Glutamatergic neuron (in vitro differentiated cells): ENCODE measurements around the gene ZNF562. TPM values are rescaled to one million over a fixed set of nuclear protein-coding genes. Genes with fewer than 3 reads are reported as not detected.

ENCODE experiments used
- DNase-seq: peaks from one replicate; pipeline ENCODE4 v3.0.0; 2022
- H3K27ac Mint-ChIP-seq: one replicate; pipeline ENCODE4 v1.8.0; 2020; ENCODE audit warnings: mild to moderate bottlenecking, mixed read lengths, inconsistent platforms; ENCODE audit not compliant: unreplicated experiment
- H3K27me3 Mint-ChIP-seq: one replicate; pipeline ENCODE4 v1.8.0; 2020; ENCODE audit warnings: mild to moderate bottlenecking, moderate library complexity, mixed read lengths, inconsistent platforms; ENCODE audit not compliant: unreplicated experiment
- H3K36me3 Mint-ChIP-seq: one replicate; pipeline ENCODE4 v1.8.0; 2020; ENCODE audit warnings: mild to moderate bottlenecking, mixed read lengths, inconsistent platforms; ENCODE audit not compliant: unreplicated experiment
- H3K4me1 Mint-ChIP-seq: one replicate; pipeline ENCODE4 v1.8.0; 2020; ENCODE audit warnings: mild to moderate bottlenecking, low read depth, mixed read lengths, inconsistent platforms; ENCODE audit not compliant: unreplicated experiment
- H3K4me3 Mint-ChIP-seq: one replicate; pipeline ENCODE4 v1.8.0; 2020; ENCODE audit warnings: mild to moderate bottlenecking, mixed read lengths, inconsistent platforms; ENCODE audit not compliant: unreplicated experiment
- H3K9me3 Mint-ChIP-seq: one replicate; pipeline ENCODE4 v1.8.0; 2020; ENCODE audit warnings: mild to moderate bottlenecking, moderate library complexity, mixed read lengths, inconsistent platforms; ENCODE audit not compliant: unreplicated experiment
- total RNA-seq: library from RNA; stranded (reverse); fragmentation: NEBNext Ultra II Directional; extraction: Animal tissue kit (Norgen Biotek cat#: 25700); gene quantifications from one replicate; pipeline ENCODE4 v1.2.1, GENCODE V29; 2021; ENCODE audit not compliant: unreplicated experiment
- TF ChIP-seq, protein P1 (sequence below): fragments of 200-600 bp; sonication (generic); IDR thresholded peaks from one replicate; pipeline ENCODE4 v1.5.0; 2021; ENCODE audit not compliant: partially characterized antibody, unreplicated experiment

Gene ZNF562
- total RNA-seq, 1 donor from 2014 or later = 71.4 TPM

- Mint-ChIP-seq H3K9me3 (peaks cover 15% of the 10 kb centered on the region), H3K4me3 (no peak overlapping the region)
Measured at GRCh38 chr19:9641810-9642209, 33.1 kb downstream of the ZNF562 start.

GRCh38 chr19:9640956-9641355 lies 33.9 kb downstream of the ZNF562 start:
- Mint-ChIP-seq H3K27me3 (peaks cover 4% of the 10 kb centered on the region), H3K36me3 (peaks cover 25% of the 10 kb centered on the region), H3K27ac (no peak overlapping the region), H3K4me1 (no peaks in the 10 kb centered on the region), H3K4me3 (no peak overlapping the region), H3K9me3 (peaks cover 12% of the 10 kb centered on the region)
- TF ChIP-seq, protein P1, sequence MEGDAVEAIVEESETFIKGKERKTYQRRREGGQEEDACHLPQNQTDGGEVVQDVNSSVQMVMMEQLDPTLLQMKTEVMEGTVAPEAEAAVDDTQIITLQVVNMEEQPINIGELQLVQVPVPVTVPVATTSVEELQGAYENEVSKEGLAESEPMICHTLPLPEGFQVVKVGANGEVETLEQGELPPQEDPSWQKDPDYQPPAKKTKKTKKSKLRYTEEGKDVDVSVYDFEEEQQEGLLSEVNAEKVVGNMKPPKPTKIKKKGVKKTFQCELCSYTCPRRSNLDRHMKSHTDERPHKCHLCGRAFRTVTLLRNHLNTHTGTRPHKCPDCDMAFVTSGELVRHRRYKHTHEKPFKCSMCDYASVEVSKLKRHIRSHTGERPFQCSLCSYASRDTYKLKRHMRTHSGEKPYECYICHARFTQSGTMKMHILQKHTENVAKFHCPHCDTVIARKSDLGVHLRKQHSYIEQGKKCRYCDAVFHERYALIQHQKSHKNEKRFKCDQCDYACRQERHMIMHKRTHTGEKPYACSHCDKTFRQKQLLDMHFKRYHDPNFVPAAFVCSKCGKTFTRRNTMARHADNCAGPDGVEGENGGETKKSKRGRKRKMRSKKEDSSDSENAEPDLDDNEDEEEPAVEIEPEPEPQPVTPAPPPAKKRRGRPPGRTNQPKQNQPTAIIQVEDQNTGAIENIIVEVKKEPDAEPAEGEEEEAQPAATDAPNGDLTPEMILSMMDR = no peak
- DNase-seq = no peak

More at GRCh38 chr19:9641810-9642209, 33.1 kb downstream of the ZNF562 start:
- no peak for DNase-seq
- peaks cover 4% of the 10 kb centered on the region for H3K27me3 Mint-ChIP-seq
- TF ChIP-seq, protein P1 = no peak
- no peaks in the 10 kb centered on the region for H3K4me1 Mint-ChIP-seq
- no peak overlapping the region for H3K27ac Mint-ChIP-seq
- peaks cover 29% of the 10 kb centered on the region for H3K36me3 Mint-ChIP-seq

DNA sequence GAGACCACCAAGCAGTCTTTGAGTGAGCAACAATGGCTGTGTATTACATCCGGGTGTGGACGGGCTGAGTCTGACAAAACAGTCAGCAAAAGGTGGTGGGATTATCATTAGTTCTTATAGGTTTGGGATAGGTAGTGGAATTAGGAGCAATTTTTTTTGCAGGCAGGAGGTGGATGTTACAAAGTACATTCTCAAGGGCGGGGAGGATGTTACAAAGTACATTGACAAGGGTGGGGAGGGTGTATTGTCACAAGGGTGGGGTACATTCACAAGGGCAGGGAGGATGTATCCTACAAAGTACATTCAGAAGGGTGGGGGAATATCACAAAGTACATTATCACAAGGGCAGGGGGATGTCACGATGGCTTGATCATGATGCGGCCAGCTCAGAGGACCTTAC lies 38.9 kb downstream of the ZNF562 start:
- Mint-ChIP-seq H3K4me1 (no peaks in the 10 kb centered on the region), H3K4me3 (no peak overlapping the region), H3K36me3 (peaks cover 25% of the 10 kb centered on the region), H3K9me3 (peaks cover 2% of the 10 kb centered on the region), H3K27me3 (no peaks in the 10 kb centered on the region), H3K27ac (no peak overlapping the region)
- DNase-seq = no peak
- TF ChIP-seq, protein P1 = no peak

- Mint-ChIP-seq H3K27ac (no peak overlapping the region), H3K9me3 (peaks cover 2% of the 10 kb centered on the region), H3K4me3 (no peak overlapping the region), H3K4me1 (peaks cover 3% of the 10 kb centered on the region), H3K27me3 (no peaks in the 10 kb centered on the region), H3K36me3 (peaks cover 14% of the 10 kb centered on the region)
- no peak for DNase-seq
- TF ChIP-seq, protein P1 = no peak
Measured at GRCh38 chr19:9627856-9628255, 47.0 kb downstream of the ZNF562 start.

DNA sequence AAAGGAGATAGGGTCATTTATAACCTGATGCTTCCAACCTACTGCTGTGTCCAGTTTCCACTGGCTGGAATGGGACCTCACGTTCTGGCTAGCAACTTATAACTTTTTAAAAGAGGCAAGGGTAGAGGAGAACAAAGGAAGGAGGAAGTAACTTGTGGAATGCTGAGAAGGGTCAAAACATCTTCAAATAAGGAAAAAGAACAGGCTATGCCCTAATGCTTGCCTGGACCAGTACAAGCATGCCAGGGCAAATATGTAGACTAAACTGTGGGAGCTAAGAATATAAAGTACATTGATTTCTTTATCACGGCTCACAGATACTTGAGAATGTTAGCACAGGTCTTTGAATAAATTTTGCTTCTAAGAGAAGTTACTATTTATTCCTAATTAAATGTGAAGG lies 52.4 kb downstream of the ZNF562 start:
- Mint-ChIP-seq H3K27me3 (peaks cover 15% of the 10 kb centered on the region), H3K4me3 (peak overlapping the region; percentile 80)
- TF ChIP-seq, protein P1 = no peak

More for the DNA sequence above, 52.4 kb downstream of the ZNF562 start:
- peaks cover 13% of the 10 kb centered on the region for H3K9me3 Mint-ChIP-seq
- no peaks in the 10 kb centered on the region for H3K36me3 Mint-ChIP-seq
- H3K27ac Mint-ChIP-seq = peak overlapping the region; percentile 81
- H3K4me1 Mint-ChIP-seq = peaks cover 6% of the 10 kb centered on the region
- no peak for DNase-seq
